Measurements from ENCODE around the gene MAST2.

- TF ChIP-seq CTCF (IDR thresholded peaks at IDR 0.05) = no peak
- no peak for TF ChIP-seq EP300 (IDR thresholded peaks at IDR 0.05)
These were observed 227.7 kb downstream of the MAST2 start for GRCh38 chr1:46030876-46031660.
